IPS DF 4.7 (cell line): Measurements from ENCODE around the gene MYH6.
"Not testable (repeated sequence)": the region's sequence is repeated elsewhere in the genome, so short reads cannot be mapped to it uniquely, and the experiment has no call there.

Experiments used
- DNase-seq: peaks from one replicate; pipeline ENCODE4 v3.0.0-alpha.2; 2013; ENCODE audit warnings: low spot score; ENCODE audit errors: extremely low read depth

MYH6 gene

DNA sequence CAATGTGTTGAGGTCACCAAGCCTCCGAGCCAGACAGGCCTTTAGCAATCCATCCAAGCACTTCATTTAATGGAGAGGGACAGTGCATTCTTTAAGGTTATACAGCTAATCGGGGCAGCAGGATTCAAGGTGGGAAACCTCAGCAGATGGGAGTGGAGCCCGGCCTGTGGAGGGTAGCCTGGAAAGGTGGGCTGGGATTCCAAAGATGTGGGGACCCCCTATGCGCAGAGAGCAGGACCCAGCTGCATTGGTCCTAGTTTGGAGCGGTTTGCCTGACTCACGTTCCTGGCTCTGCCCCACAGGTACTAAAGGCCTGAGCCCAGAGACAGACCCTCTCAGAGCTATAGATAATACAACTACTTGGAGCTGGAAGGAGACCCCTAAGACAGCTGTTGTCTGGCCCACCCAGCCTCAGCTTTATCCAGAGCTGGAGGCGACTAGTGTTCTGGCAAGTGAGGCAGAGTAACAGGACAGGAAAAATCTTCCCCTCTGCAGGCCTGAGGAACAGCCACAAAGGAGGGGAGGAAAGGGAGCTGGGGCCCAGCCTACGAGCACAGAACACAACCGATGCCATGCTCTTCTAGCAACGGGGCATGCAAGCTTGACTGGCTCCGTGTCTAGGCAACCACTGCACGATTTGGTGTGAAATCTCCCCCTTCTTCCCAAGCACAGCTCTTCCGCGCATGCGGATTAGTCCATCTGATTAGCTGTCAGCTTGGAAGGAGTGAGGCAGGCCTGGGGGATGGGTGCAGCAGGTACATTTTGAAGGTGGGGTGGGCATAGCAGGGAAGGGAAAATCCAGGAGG is 28.5 kb upstream of the MYH6 start:
- no peak for DNase-seq

DNA sequence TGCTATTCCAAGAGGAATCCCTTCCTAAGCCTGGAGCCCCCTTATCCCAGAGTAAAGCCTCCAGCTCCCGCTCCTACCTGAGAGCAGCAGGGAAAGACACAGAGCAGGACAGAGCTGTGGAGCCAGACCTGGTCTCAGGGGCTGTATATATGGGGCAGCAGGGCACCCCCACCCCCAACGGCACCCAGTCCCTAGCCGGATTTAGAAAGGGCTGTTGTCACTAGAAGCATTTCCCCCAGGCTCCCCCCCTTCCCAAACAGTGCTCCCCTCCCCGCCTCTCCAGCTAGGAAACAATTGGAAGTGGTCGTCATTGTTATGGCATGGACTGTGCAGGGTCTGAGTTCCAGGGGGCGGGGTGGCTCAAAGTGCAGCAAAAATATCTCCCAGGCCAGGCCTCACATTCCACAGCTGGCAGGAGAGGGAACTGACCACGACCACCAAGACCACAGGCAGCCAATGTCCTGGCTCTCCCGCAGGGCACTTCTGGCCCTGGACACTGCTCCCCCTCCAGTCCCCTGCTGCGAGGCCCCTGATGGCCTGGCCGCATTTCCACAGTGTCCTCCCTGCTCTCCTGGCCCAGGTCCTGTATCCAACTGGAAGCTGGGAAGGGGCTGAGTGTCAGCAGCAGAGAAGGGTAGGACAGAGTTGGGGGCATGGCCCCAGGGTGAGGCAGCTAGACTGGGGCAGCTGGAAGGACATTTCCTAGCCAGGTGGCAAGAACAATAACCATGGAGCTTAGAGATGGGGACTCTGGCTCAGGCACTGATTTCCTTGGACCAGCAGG is 27.7 kb upstream of the MYH6 start, which contains the start of gene MYH7:
Gene MYH7, minus strand, starts transcription at position 118 of the 784 bp plus-strand sequence. CDS start 1,928 bp downstream, outside the sequence.
- no peak for DNase-seq

GRCh38 chr14:23434488-23435222 is 26.6 kb upstream of the MYH6 start:
- no peak for DNase-seq

- no peak for DNase-seq
Measured at GRCh38 chr14:23433457-23433856, 25.4 kb upstream of the MYH6 start.

- no peak for DNase-seq
Measured at GRCh38 chr14:23432946-23433345, 24.9 kb upstream of the MYH6 start.

GRCh38 chr14:23432102-23432925 is 24.2 kb upstream of the MYH6 start:
- DNase-seq: no peak

GRCh38 chr14:23431486-23431885 is 23.4 kb upstream of the MYH6 start:
- no peak for DNase-seq

DNA sequence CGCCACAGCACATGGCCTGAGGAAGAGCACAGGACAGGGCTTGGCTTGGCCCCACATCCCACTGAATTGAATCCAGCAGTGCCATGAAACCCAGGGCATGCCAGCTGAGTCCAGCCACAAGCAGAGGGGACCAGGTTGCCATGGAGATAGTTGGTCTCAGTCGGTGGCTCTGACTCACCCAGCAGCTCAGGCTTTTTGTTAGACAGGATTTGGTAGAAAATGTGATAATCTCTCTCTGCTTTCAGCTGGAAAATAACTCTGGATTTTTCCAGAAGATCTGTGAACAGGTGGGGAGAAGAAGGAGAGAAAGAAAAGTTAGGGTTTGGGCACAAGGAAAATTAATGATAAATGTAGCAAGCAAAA is 22.6 kb upstream of the MYH6 start:
- DNase-seq: no peak

DNA sequence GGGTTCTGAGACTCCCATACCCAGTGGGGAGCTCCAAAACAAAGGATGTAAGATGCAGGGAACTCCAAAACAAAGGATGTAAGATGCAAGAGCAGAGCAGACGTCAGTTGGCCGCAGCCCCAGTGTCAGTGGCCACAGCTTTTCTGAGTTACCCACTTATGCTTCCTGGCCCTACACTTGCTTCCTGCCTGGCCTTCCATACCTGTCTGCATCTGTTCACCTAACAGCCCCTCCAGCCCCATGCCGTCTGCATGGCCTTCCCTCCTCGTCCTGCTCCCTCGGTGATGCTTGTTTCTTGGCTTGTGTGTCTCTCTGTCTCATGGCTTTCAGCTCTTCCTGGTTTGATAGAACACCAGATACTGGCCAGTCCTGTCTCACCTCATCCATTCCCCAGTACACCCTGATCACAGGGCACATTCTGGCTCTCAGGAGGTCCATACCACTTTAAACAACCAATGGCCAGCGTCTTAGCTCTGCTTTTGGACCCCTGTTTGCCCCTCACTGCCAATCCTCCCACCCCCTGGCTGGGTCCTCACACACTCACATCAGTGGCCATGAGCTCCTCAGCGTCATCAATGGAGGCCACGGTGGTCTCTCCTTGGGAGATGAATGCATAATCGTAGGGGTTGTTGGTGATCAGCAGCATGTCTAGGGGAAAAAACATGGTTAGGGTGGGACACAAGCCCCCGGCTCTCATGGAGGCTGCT is 22.1 kb upstream of the MYH6 start:
- no peak for DNase-seq

GRCh38 chr14:23428686-23429495 is 20.8 kb upstream of the MYH6 start:
- DNase-seq: no peak

- DNase-seq: not testable (repeated sequence)
Measured at GRCh38 chr14:23425798-23426197, 17.7 kb upstream of the MYH6 start.

GRCh38 chr14:23425169-23425568 is 17.1 kb upstream of the MYH6 start:
- DNase-seq: no peak

DNA sequence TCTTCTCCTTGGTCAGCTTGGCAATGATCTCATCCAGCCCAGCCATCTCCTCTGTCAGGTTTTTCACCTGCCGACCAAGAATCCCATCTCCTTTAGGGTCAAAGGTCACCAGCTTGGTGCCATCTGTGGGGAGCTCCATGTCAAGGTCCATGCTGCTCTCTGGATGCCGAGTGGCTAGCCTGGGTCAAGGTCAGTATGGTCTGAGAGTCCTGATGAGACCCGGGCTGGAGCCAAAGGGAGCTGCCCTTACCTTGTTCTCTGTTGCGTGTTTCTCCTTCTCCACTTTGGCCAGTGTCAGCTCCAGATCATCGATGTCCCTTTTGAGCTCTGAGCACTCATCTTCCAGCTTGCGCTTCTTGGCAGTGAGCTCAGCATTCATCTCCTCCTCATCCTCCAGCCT is 15.6 kb upstream of the MYH6 start:
- no peak for DNase-seq

- DNase-seq: no peak
Measured at GRCh38 chr14:23421594-23421993, 13.5 kb upstream of the MYH6 start.

GRCh38 chr14:23419646-23420045 is 11.6 kb upstream of the MYH6 start:
- not testable (repeated sequence) for DNase-seq

- no peak for DNase-seq
Measured at GRCh38 chr14:23418021-23418420, 9.9 kb upstream of the MYH6 start.

DNA sequence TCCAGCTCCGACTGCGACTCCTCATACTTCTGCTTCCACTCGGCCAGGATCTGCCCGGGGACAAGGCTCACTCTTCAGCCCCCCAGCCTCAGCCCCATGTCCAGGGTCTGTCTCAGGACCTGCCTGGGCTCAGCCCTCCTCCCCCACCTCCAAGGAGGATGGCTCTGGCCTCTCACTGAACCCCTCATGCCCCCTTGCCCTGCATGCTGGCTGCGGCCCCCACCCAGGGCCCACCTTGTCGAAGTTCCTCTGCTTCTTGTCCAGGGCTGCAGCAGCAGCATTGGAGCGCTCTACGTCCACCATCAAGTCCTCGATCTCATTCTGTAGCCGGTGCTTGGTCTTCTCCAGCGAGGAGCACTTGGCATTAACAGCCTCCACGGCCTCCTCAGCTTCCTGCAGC is 9.2 kb upstream of the MYH6 start:
- not testable (repeated sequence) for DNase-seq

- DNase-seq: no peak
Measured at GRCh38 chr14:23416801-23417200, 8.7 kb upstream of the MYH6 start.
